GM23248 (cell line): ENCODE data around the gene ANKRD49.

Experiments
- EZH2 ChIP-seq: fragments of 200-600 bp; sonication (generic); IDR thresholded peaks from 2 replicates; pipeline ENCODE4 v1.6.1; 2018; ENCODE audit warnings: antibody characterized with exemption, mild to moderate bottlenecking; ENCODE audit not compliant: insufficient read depth, poor library complexity, severe bottlenecking
- EZH2phosphoT487 ChIP-seq: fragments of 200-600 bp; sonication (generic); IDR thresholded peaks from 2 replicates; pipeline ENCODE4 v1.6.1; 2018; ENCODE audit warnings: antibody characterized with exemption, moderate library complexity, mild to moderate bottlenecking, low read depth; ENCODE audit not compliant: insufficient read depth

- TF ChIP-seq EZH2 = no peak
- no peak for TF ChIP-seq EZH2phosphoT487
Measured at GRCh38 chr11:94524341-94524740, 30.6 kb downstream of the ANKRD49 start.
